H9 (cell line): Measurements from ENCODE around the gene TCF4. TPM values are rescaled to one million over a fixed set of nuclear protein-coding genes. Genes with fewer than 3 reads are reported as not detected.
A peak's percentile ranks its signal among the peaks of the same experiment; 100 is the strongest.

Source experiments
- DNase-seq: peaks from one replicate; pipeline ENCODE4 v3.0.0-alpha.2; 2017
- H2AFZ ChIP-seq: one replicate; pipeline ENCODE4 v1.6.1; 2013; ENCODE audit warnings: mild to moderate bottlenecking, low read length, control low read depth, moderate library complexity
- H2AK5ac ChIP-seq: 2 replicates; pipeline ENCODE4 v1.6.1; 2013; ENCODE audit warnings: low read length, control low read depth, mixed read lengths; ENCODE audit not compliant: insufficient read length
- H2BK120ac ChIP-seq: one replicate; pipeline ENCODE4 v1.6.1; 2013; ENCODE audit warnings: low read depth, mild to moderate bottlenecking, low read length, control low read depth, inconsistent platforms; ENCODE audit not compliant: poor library complexity, severe bottlenecking
- H2BK12ac ChIP-seq: 2 replicates; pipeline ENCODE4 v1.6.1; 2013; ENCODE audit warnings: low read length, control low read depth, mixed read lengths, low read depth; ENCODE audit not compliant: insufficient read length
- H2BK15ac ChIP-seq: 2 replicates; pipeline ENCODE4 v1.6.1; 2013; ENCODE audit warnings: low read depth, low read length, control low read depth
- H2BK20ac ChIP-seq: one replicate; pipeline ENCODE4 v1.6.1; 2013; ENCODE audit warnings: low read depth, mild to moderate bottlenecking, low read length, control low read depth, inconsistent platforms; ENCODE audit not compliant: poor library complexity, severe bottlenecking
- H2BK5ac ChIP-seq: 2 replicates; pipeline ENCODE4 v1.6.1; 2013; ENCODE audit warnings: low read length, control low read depth, mixed read lengths; ENCODE audit not compliant: insufficient read length
- H3K14ac ChIP-seq: 2 replicates; pipeline ENCODE4 v1.6.1; 2013; ENCODE audit warnings: low read length, control low read depth; ENCODE audit not compliant: insufficient read depth
- H3K18ac ChIP-seq: 2 replicates; pipeline ENCODE4 v1.6.1; 2013; ENCODE audit warnings: low read depth, mild to moderate bottlenecking, mixed read lengths, low read length, control low read depth; ENCODE audit not compliant: insufficient read length
- H3K23ac ChIP-seq: 2 replicates; pipeline ENCODE4 v1.6.1; 2013; ENCODE audit warnings: low read length, control low read depth, mixed read lengths, low read depth; ENCODE audit not compliant: insufficient read length
- H3K23me2 ChIP-seq: 2 replicates; pipeline ENCODE4 v1.6.1; 2013; ENCODE audit warnings: low read depth, mild to moderate bottlenecking, mixed read lengths, low read length, control low read depth; ENCODE audit not compliant: insufficient read length, poor library complexity, severe bottlenecking
- H3K27ac ChIP-seq: 2 replicates; pipeline ENCODE4 v1.5.1; 2013; ENCODE audit warnings: low read length, control low read depth, mixed read lengths, low read depth; ENCODE audit not compliant: insufficient read length
- H3K27me3 ChIP-seq: 2 replicates; pipeline ENCODE4 v1.6.1; 2013; ENCODE audit warnings: low read length, control low read depth, inconsistent platforms; ENCODE audit not compliant: insufficient read depth
- H3K4ac ChIP-seq: 2 replicates; pipeline ENCODE4 v1.6.1; 2013; ENCODE audit warnings: low read depth, mild to moderate bottlenecking, control low read depth, inconsistent platforms, low read length, moderate library complexity
- H3K4me1 ChIP-seq: 2 replicates; pipeline ENCODE4 v1.6.1; 2013; ENCODE audit warnings: low read length, control low read depth, inconsistent platforms; ENCODE audit not compliant: insufficient read depth
- H3K4me2 ChIP-seq: 2 replicates; pipeline ENCODE4 v1.6.1; 2013; ENCODE audit warnings: low read length, control low read depth, mixed read lengths; ENCODE audit not compliant: insufficient read length, insufficient read depth
- H3K56ac ChIP-seq: 2 replicates; pipeline ENCODE4 v1.6.1; 2013; ENCODE audit warnings: low read depth, mild to moderate bottlenecking, mixed read lengths, low read length, control low read depth; ENCODE audit not compliant: insufficient read length
- H3K79me1 ChIP-seq: 2 replicates; pipeline ENCODE4 v1.6.1; 2013; ENCODE audit warnings: low read depth, mild to moderate bottlenecking, moderate library complexity, low read length, control low read depth, inconsistent platforms; ENCODE audit not compliant: insufficient read depth, poor library complexity, severe bottlenecking
- H3K79me2 ChIP-seq: 2 replicates; pipeline ENCODE4 v1.6.1; 2013; ENCODE audit warnings: low read length, control low read depth, inconsistent platforms; ENCODE audit not compliant: insufficient read depth
- H3K9ac ChIP-seq: 2 replicates; pipeline ENCODE4 v1.6.1; 2013; ENCODE audit warnings: low read length, control low read depth, mixed read lengths; ENCODE audit not compliant: insufficient read length; ENCODE audit errors: extremely low read depth
- H3K9me3 ChIP-seq: one replicate; pipeline ENCODE4 v1.6.1; 2013; ENCODE audit warnings: low read depth, low read length, inconsistent platforms; ENCODE audit not compliant: control insufficient read depth
- H3T11ph ChIP-seq: one replicate; pipeline ENCODE4 v1.6.1; 2013; ENCODE audit warnings: mild to moderate bottlenecking, low read length, control low read depth, inconsistent platforms
- H4K20me1 ChIP-seq: one replicate; pipeline ENCODE4 v1.6.1; 2013; ENCODE audit not compliant: control insufficient read depth, insufficient read length, insufficient read depth
- H4K5ac ChIP-seq: 2 replicates; pipeline ENCODE4 v1.6.1; 2013; ENCODE audit warnings: low read depth, mild to moderate bottlenecking, mixed read lengths, low read length, control low read depth; ENCODE audit not compliant: insufficient read length
- H4K8ac ChIP-seq: replicated peaks from 2 replicates; pipeline ENCODE4 v1.6.1; 2013; ENCODE audit warnings: low read length, control low read depth, mixed read lengths, low read depth; ENCODE audit not compliant: insufficient read length
- H4K91ac ChIP-seq: 2 replicates; pipeline ENCODE4 v1.6.1; 2013; ENCODE audit warnings: low read depth, mild to moderate bottlenecking, moderate library complexity, mixed read lengths, low read length, control low read depth; ENCODE audit not compliant: insufficient read length
- H3K27ac Mint-ChIP-seq, 3 experiments: 2 replicates in 2 of 3; 3 replicates in 1 of 3; pipeline ENCODE4 v1.8.0; 2020 to 2021; ENCODE audit warnings: mixed read lengths in 3 of 3, mild to moderate bottlenecking in 1 of 3, moderate library complexity in 1 of 3
- H3K27me3 Mint-ChIP-seq: 2 replicates; pipeline ENCODE4 v1.8.0; 2021; ENCODE audit warnings: low read depth, mild to moderate bottlenecking, moderate library complexity, mixed read lengths
- H3K36me3 Mint-ChIP-seq, 3 experiments: 2 replicates in 2 of 3; 3 replicates in 1 of 3; pipeline ENCODE4 v1.8.0; 2020 to 2021; ENCODE audit warnings: low read depth in 3 of 3, mixed read lengths in 3 of 3; ENCODE audit not compliant: insufficient read depth in 1 of 3
- H3K4me1 Mint-ChIP-seq, 2 experiments: 2 replicates each; pipeline ENCODE4 v1.8.0; 2020; ENCODE audit warnings: mixed read lengths in 2 of 2
- H3K4me3 Mint-ChIP-seq, 2 experiments: 2 replicates in 1 of 2; 3 replicates in 1 of 2; pipeline ENCODE4 v1.8.0; 2020 to 2021; ENCODE audit warnings: mild to moderate bottlenecking in 2 of 2, mixed read lengths in 2 of 2, moderate library complexity in 1 of 2
- H3K9me3 Mint-ChIP-seq, 2 experiments: 2 replicates in 1 of 2; 3 replicates in 1 of 2; pipeline ENCODE4 v1.8.0; 2020; ENCODE audit warnings: mild to moderate bottlenecking in 2 of 2, mixed read lengths in 2 of 2, moderate library complexity in 1 of 2
- CTCF ChIP-seq: fragments of 200-600 bp; sonication (generic); conservative IDR thresholded peaks from 3 replicates; pipeline ENCODE4 v1.8.0; 2021; ENCODE audit warnings: antibody characterized with exemption, mild to moderate bottlenecking
- WGBS: extraction: QIAGEN DNeasy Blood & Tissue Kit; methylation state at CpG from one replicate; pipeline ENCODE4 v1.1.7; 2013; ENCODE audit warnings: missing lambda C conversion rate, low lambda C conversion rate, mixed read lengths; ENCODE audit not compliant: insufficient read length; ENCODE audit errors: extremely low coverage; 5-methylcytosine and 5-hydroxymethylcytosine counted together
- total RNA-seq: library from RNA; stranded (reverse); gene quantifications from 2 replicates; pipeline ENCODE4 v1.2.1, GENCODE V29; 2021

Gene TCF4
- total RNA-seq, 1 experiment from 2014 or later = 99.4 TPM

- H3K79me1 ChIP-seq = peaks cover 10% of the 10 kb centered on the region
- no peak overlapping the region for H2BK12ac ChIP-seq
- no peak overlapping the region for H2AFZ ChIP-seq
- no peak overlapping the region for H3K4me2 ChIP-seq
- Mint-ChIP-seq H3K27ac (0 out of 7 replicates have a peak overlapping the region, but pooled peaks of 1 of the 3 experiments have one; percentile 24), H3K9me3 (no peaks in the 10 kb centered on the region), H3K36me3 (peaks cover 2 to 5% (median 2%) of the 10 kb centered on the region in 3 experiments; a peak in 3 of 7 replicates), H3K27me3 (no peaks in the 10 kb centered on the region), H3K4me3 (no peak overlapping the region), H3K4me1 (peaks cover 39 to 41% of the 10 kb centered on the region in 2 experiments)
- H4K8ac ChIP-seq = no peak overlapping the region
- no peaks in the 10 kb centered on the region for H3K27me3 ChIP-seq
- H2BK5ac ChIP-seq = no peak overlapping the region
- H3K14ac ChIP-seq = no peak overlapping the region
- H3K4ac ChIP-seq = no peak overlapping the region
- H2BK120ac ChIP-seq = no peak overlapping the region
- no peak overlapping the region for H2BK15ac ChIP-seq
- no peak overlapping the region for H2BK20ac ChIP-seq
- no peaks in the 10 kb centered on the region for H3K9me3 ChIP-seq
- H3K23me2 ChIP-seq = no peaks in the 10 kb centered on the region
- no peak overlapping the region for H3K56ac ChIP-seq
- no peak overlapping the region for H4K5ac ChIP-seq
- H4K91ac ChIP-seq = no peak overlapping the region
- no peaks in the 10 kb centered on the region; the same call in 1 of the 2 replicates for H3K4me1 ChIP-seq
- no CpG with 5 or more reads among the region's 2 CpGs for WGBS
- no peaks in the 10 kb centered on the region for H4K20me1 ChIP-seq
- no peak overlapping the region for H3K18ac ChIP-seq
- H2AK5ac ChIP-seq = no peak overlapping the region
- peaks cover 8% of the 10 kb centered on the region; the same call in 1 of the 2 replicates for H3K79me2 ChIP-seq
- H3T11ph ChIP-seq = no peak overlapping the region
- no peak overlapping the region for H3K27ac ChIP-seq
- no peak overlapping the region for H3K23ac ChIP-seq
- no peak for DNase-seq
- no peak for TF ChIP-seq CTCF
- no peak overlapping the region for H3K9ac ChIP-seq
Observed at GRCh38 chr18:55541571-55541970, 46.4 kb downstream of the TCF4 start.
